ENCODE measurements around the gene STX10. TPM values are rescaled to one million over a fixed set of nuclear protein-coding genes. Genes with fewer than 3 reads are reported as not detected.

Gene STX10
- total RNA-seq, 1 donor from 2014 or later = 58.4 TPM

- Mint-ChIP-seq H3K4me3 (peak within 1 kb of the TSS; percentile 41), H3K36me3 (peaks cover 6% of the 10 kb centered on the region), H3K4me1 (peaks cover 12% of the 10 kb centered on the region), H3K27ac (no peak within 1 kb of the TSS), H3K27me3 (ENCODE audit: low read depth) (peaks cover 41% of the 10 kb centered on the region), H3K9me3 (no peaks in the 10 kb centered on the region)
- DNase-seq (ENCODE audit: low spot score in 2 of 2, unreplicated experiment in 2 of 2) = no peak
- TF ChIP-seq CTCF (IDR thresholded peaks at IDR 0.05; ENCODE audit: unreplicated experiment) = no peak
Observed at GRCh38 chr19:13102666-13103580, 47.3 kb downstream of the STX10 start, which contains the start of gene LYL1. Gene LYL1, minus strand, starts transcription at chr19:13102858. Its CDS starts 1,687 bp downstream, at chr19:13101171.

- H3K9me3 Mint-ChIP-seq = no peaks in the 10 kb centered on the region
- no peak for TF ChIP-seq CTCF (IDR thresholded peaks at IDR 0.05; ENCODE audit: unreplicated experiment)
- no peak overlapping the region for H3K27ac Mint-ChIP-seq
- DNase-seq (ENCODE audit: low spot score in 2 of 2, unreplicated experiment in 2 of 2) = no peak
- H3K27me3 Mint-ChIP-seq (ENCODE audit: low read depth) = peaks cover 46% of the 10 kb centered on the region
- H3K36me3 Mint-ChIP-seq = peaks cover 3% of the 10 kb centered on the region
- peaks cover 12% of the 10 kb centered on the region for H3K4me1 Mint-ChIP-seq
- H3K4me3 Mint-ChIP-seq = peak overlapping the region; percentile 41
Observed at GRCh38 chr19:13102416-13102665, 47.8 kb downstream of the STX10 start.

- peaks cover 2% of the 10 kb centered on the region for H3K36me3 Mint-ChIP-seq
- H3K9me3 Mint-ChIP-seq = no peaks in the 10 kb centered on the region
- H3K4me1 Mint-ChIP-seq = peaks cover 14% of the 10 kb centered on the region
- H3K4me3 Mint-ChIP-seq = peak overlapping the region; percentile 41
- TF ChIP-seq CTCF (IDR thresholded peaks at IDR 0.05; ENCODE audit: unreplicated experiment) = no peak
- H3K27ac Mint-ChIP-seq = no peak overlapping the region
- DNase-seq (ENCODE audit: low spot score in 2 of 2, unreplicated experiment in 2 of 2) = no peak
- peaks cover 51% of the 10 kb centered on the region for H3K27me3 Mint-ChIP-seq (ENCODE audit: low read depth)
Observed at GRCh38 chr19:13101590-13102415, 48.4 kb downstream of the STX10 start.

- Mint-ChIP-seq H3K27me3 (ENCODE audit: low read depth) (peaks cover 58% of the 10 kb centered on the region), H3K4me3 (peak overlapping the region; percentile 33), H3K27ac (no peak overlapping the region), H3K4me1 (peaks cover 18% of the 10 kb centered on the region), H3K9me3 (no peaks in the 10 kb centered on the region), H3K36me3 (peaks cover 2% of the 10 kb centered on the region)
- TF ChIP-seq CTCF (IDR thresholded peaks at IDR 0.05; ENCODE audit: unreplicated experiment) = no peak
- no peak for DNase-seq (ENCODE audit: low spot score in 2 of 2, unreplicated experiment in 2 of 2)
Observed at GRCh38 chr19:13100841-13101589, 49.2 kb downstream of the STX10 start.

DNA sequence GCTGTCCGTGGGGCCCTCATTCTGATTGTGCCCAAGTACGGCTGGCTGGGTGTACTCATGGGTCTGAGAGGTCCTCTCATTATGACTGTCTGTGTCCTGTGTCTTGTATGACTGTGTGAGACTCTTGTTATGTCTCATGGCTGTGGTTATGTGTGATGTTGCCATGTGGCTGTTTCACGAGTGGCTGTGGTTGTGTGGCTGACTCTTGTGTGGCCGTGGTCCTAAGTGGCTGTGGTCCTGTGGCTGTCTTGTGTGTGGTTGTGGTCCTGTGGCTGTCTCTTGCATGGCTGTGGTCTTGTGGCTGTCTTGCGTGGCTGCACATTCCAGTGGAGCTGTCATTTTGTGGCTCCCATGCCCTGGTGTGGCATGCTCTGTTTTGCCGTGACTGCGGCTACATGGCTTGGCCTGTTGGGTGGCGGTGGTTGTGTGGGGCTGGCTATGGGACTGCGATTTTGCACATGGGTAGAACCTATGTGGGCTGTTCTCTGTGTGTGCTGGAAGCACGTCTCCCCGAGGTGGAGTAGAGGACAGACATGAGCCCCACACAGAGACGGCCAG lies 50.1 kb downstream of the STX10 start:
- no peak for TF ChIP-seq CTCF (IDR thresholded peaks at IDR 0.05; ENCODE audit: unreplicated experiment)
- Mint-ChIP-seq H3K27me3 (ENCODE audit: low read depth) (peaks cover 65% of the 10 kb centered on the region), H3K9me3 (no peaks in the 10 kb centered on the region), H3K4me3 (peak overlapping the region; percentile 18), H3K36me3 (peaks cover 2% of the 10 kb centered on the region), H3K27ac (no peak overlapping the region), H3K4me1 (peaks cover 23% of the 10 kb centered on the region)
- no peak for DNase-seq (ENCODE audit: low spot score in 2 of 2, unreplicated experiment in 2 of 2)
